Neuronal stem cell (in vitro differentiated cells): ENCODE results near the gene FTSJ3.

Experiments used
- DNase-seq: peaks from one replicate; pipeline ENCODE4 v3.0.0-alpha.2; 2013; ENCODE audit warnings: low spot score
- H2AFZ ChIP-seq: one replicate; pipeline ENCODE4 v1.6.1; 2013; ENCODE audit warnings: mild to moderate bottlenecking, low read length, inconsistent platforms
- H2AK5ac ChIP-seq: 2 replicates; pipeline ENCODE4 v1.6.1; 2013; ENCODE audit warnings: low read depth, mild to moderate bottlenecking, inconsistent platforms, low read length, moderate library complexity, mixed read lengths
- H2BK120ac ChIP-seq: 2 replicates; pipeline ENCODE4 v1.6.1; 2013; ENCODE audit warnings: low read depth, mild to moderate bottlenecking, inconsistent platforms, low read length, moderate library complexity, mixed read lengths
- H2BK12ac ChIP-seq: one replicate; pipeline ENCODE4 v1.6.1; 2013; ENCODE audit warnings: low read length, inconsistent platforms
- H2BK15ac ChIP-seq: 2 replicates; pipeline ENCODE4 v1.6.1; 2013; ENCODE audit warnings: mild to moderate bottlenecking, low read length, inconsistent platforms, mixed read lengths
- H2BK5ac ChIP-seq: one replicate; pipeline ENCODE4 v1.6.1; 2013; ENCODE audit warnings: inconsistent platforms, mild to moderate bottlenecking, low read length, moderate library complexity
- H3K14ac ChIP-seq: one replicate; pipeline ENCODE4 v1.6.1; 2013; ENCODE audit warnings: low read length, inconsistent platforms
- H3K18ac ChIP-seq: 2 replicates; pipeline ENCODE4 v1.6.1; 2013; ENCODE audit warnings: low read length, inconsistent platforms
- H3K23ac ChIP-seq: 2 replicates; pipeline ENCODE4 v1.6.1; 2013; ENCODE audit warnings: low read depth, mild to moderate bottlenecking, mixed read lengths, low read length, inconsistent platforms; ENCODE audit not compliant: poor library complexity
- H3K27ac ChIP-seq: replicated peaks from 3 replicates; pipeline ENCODE4 v1.5.1; 2013; ENCODE audit warnings: low read length, inconsistent platforms
- H3K27me3 ChIP-seq, 3 experiments: 2 replicates each; pipeline ENCODE4 v1.6.1; 2013; ENCODE audit warnings: low read length in 3 of 3, mild to moderate bottlenecking in 2 of 3, inconsistent platforms in 1 of 3, low read depth in 1 of 3, mixed read lengths in 1 of 3, moderate library complexity in 1 of 3; ENCODE audit not compliant: control insufficient read depth in 3 of 3, insufficient read depth in 3 of 3
- H3K36me3 ChIP-seq, 2 donors: replicated peaks in 1 of 2; 2 replicates each; pipeline ENCODE4 v1.6.1; 2013; ENCODE audit warnings: low read length in 2 of 2; ENCODE audit not compliant: control insufficient read depth in 2 of 2, insufficient read depth in 2 of 2
- H3K4ac ChIP-seq: 2 replicates; pipeline ENCODE4 v1.6.1; 2013; ENCODE audit warnings: inconsistent platforms, mild to moderate bottlenecking, low read length, moderate library complexity
- H3K4me1 ChIP-seq, 2 donors: 1 replicate in 1 of 2; 2 replicates in 1 of 2; pipeline ENCODE4 v1.6.1; 2013; ENCODE audit warnings: low read length in 2 of 2, low read depth in 1 of 2; ENCODE audit not compliant: control insufficient read depth in 2 of 2, insufficient read depth in 1 of 2
- H3K4me2 ChIP-seq: one replicate; pipeline ENCODE4 v1.6.1; 2013; ENCODE audit warnings: mild to moderate bottlenecking, low read length, inconsistent platforms; ENCODE audit not compliant: insufficient read depth, poor library complexity, severe bottlenecking
- H3K4me3 ChIP-seq, 2 donors: 2 replicates each; pipeline ENCODE4 v1.5.1; 2013; ENCODE audit warnings: low read length in 2 of 2, mild to moderate bottlenecking in 2 of 2, inconsistent platforms in 1 of 2, moderate library complexity in 1 of 2
- H3K79me1 ChIP-seq: one replicate; pipeline ENCODE4 v1.6.1; 2013; ENCODE audit warnings: low read depth, mild to moderate bottlenecking, inconsistent platforms, low read length, moderate library complexity
- H3K9ac ChIP-seq: one replicate; pipeline ENCODE4 v1.6.1; 2013; ENCODE audit warnings: mild to moderate bottlenecking, low read depth, low read length, inconsistent platforms; ENCODE audit not compliant: poor library complexity
- H3K9me3 ChIP-seq, 2 donors: replicated peaks in 1 of 2; 2 replicates each; pipeline versions ENCODE3 to v1.6.1; 2013; ENCODE audit warnings: low read length in 2 of 2, mild to moderate bottlenecking in 2 of 2, inconsistent platforms in 1 of 2, low read depth in 1 of 2, mixed read lengths in 1 of 2, moderate library complexity in 1 of 2; ENCODE audit not compliant: control insufficient read depth in 2 of 2, insufficient read depth in 1 of 2
- H4K8ac ChIP-seq: one replicate; pipeline ENCODE4 v1.6.1; 2013; ENCODE audit warnings: low read depth, mild to moderate bottlenecking, inconsistent platforms, low read length, moderate library complexity
- H4K91ac ChIP-seq: one replicate; pipeline ENCODE4 v1.6.1; 2013; ENCODE audit warnings: low read length, low read depth, mild to moderate bottlenecking, inconsistent platforms; ENCODE audit not compliant: poor library complexity
- WGBS, 2 donors: extraction: QIAGEN DNeasy Blood & Tissue Kit; methylation state at CpG; one replicate each; pipeline ENCODE4 v1.1.7; 2013; ENCODE audit warnings: missing lambda C conversion rate in 2 of 2, mixed read lengths in 1 of 2; ENCODE audit not compliant: insufficient read length in 2 of 2, insufficient replicate concordance in 1 of 2; ENCODE audit errors: extremely low coverage in 2 of 2; 5-methylcytosine and 5-hydroxymethylcytosine counted together

FTSJ3 gene

DNA sequence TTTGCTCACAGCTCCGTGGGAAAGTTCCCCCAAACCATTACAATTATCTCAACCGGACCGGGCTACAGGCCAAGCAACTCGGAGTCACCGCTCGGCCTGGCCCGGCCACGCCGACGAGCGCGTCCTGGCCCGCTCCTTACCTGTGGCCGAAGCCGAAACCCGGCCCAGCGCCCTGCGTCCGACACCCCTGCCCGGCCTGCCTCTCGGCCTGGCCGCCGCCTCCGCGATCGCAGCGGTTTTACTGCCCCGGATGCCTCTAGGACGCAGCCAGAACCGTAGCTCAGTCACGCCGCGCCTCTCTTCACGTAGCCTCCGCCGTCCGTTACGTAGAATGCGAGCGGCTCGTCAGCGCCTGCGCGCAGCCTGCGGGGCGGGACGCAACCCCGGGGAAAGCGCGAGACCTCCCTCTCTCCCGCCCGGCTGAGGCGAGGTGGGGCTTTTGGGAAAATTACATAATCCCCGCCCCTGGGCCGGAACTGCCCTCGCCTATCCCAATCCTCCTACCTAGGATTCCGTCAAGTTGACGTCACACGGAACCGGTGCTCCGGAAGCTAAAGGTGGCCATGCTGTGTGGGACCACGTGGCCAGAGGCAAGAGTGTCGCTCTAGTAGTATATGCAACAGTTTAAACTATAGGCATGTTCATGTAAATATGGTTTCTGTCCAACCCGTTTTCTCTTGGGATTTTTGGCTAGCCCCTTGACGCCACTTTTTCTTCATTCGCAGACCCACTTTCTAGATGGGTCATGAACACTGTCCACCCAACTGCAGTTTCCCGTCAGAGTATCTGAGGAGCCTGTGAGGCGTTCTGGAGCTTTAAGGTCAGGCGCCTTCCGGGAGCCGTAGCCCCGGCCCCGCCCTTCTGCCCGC lies 54.0 kb downstream of the FTSJ3 start, which contains the start of gene CCDC47:
CCDC47 (minus strand) TSS at position 326 of the 869 bp plus-strand sequence. CDS start 7,422 bp downstream, outside the sequence.
- Histone ChIP-seq H3K79me1 (peaks cover 5% of the 10 kb centered on the region), H3K9me3 (no peaks in the 10 kb centered on the region), H3K23ac (peak within 1 kb of the TSS; percentile 92), H3K4ac (no peak within 1 kb of the TSS), H2BK12ac (no peak within 1 kb of the TSS), H2AK5ac (peak within 1 kb of the TSS; percentile 21), H2BK120ac (no peak within 1 kb of the TSS), H3K36me3 (peaks cover 6 to 43% of the 10 kb centered on the region in 2 donors), H2BK5ac (peak within 1 kb of the TSS; percentile 73), H3K4me3 (peak within 1 kb of the TSS; percentile 84 to 99), H3K4me1 (peaks cover 3 to 6% of the 10 kb centered on the region in 2 donors), H3K14ac (peak within 1 kb of the TSS; percentile 86), H3K27ac (peak within 1 kb of the TSS; percentile 94), H3K9ac (peak within 1 kb of the TSS; percentile 93), H2BK15ac (peak within 1 kb of the TSS; percentile 62), H4K91ac (peak within 1 kb of the TSS; percentile 65), H3K27me3 (no peaks in the 10 kb centered on the region), H2AFZ (peak within 1 kb of the TSS; percentile 85), H3K18ac (peak within 1 kb of the TSS; percentile 99), H4K8ac (no peak within 1 kb of the TSS), H3K4me2 (peak within 1 kb of the TSS; percentile 75)
- peak; percentile 99 for DNase-seq
- no CpG with 5 or more reads among the region's 74 CpGs for WGBS, 2 donors

DNA sequence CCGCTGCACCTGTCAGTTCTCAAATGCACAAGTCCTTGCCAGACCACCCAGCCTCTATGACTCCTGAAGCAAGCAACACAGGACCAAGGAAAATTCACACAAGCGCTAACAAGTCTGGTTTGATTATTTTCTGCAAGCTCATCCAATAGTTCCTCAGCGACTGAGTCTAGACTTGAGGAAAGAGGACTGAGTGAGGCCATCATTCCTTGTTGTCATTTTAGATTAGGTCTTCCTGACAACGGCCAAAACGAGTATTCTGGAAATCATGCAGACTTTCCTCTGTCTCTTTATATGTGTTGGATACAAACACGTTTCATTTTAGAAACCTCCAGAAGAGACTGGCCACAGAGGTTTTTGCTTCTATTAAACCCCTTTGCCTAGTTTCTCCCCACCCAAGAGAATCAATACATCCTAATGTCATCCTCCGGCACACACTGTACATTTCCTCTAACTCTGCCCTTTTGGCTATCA lies 54.6 kb downstream of the FTSJ3 start:
- H3K4ac ChIP-seq: no peak overlapping the region
- H2BK15ac ChIP-seq: no peak overlapping the region
- H2AFZ ChIP-seq: peak overlapping the region; percentile 85
- H2BK120ac ChIP-seq: no peak overlapping the region
- H3K14ac ChIP-seq: no peak overlapping the region
- no peak overlapping the region for H2BK5ac ChIP-seq
- H3K27me3 ChIP-seq: no peaks in the 10 kb centered on the region
- no peak overlapping the region for H3K23ac ChIP-seq
- no peak overlapping the region for H4K91ac ChIP-seq
- peaks cover 4 to 43% of the 10 kb centered on the region in 2 donors for H3K36me3 ChIP-seq
- H4K8ac ChIP-seq: no peak overlapping the region
- peak overlapping the region; percentile 69 for H3K4me2 ChIP-seq
- WGBS, 2 donors: no CpG with 5 or more reads among the region's 7 CpGs
- H3K4me1 ChIP-seq: peaks cover 3 to 6% of the 10 kb centered on the region in 2 donors
- no peaks in the 10 kb centered on the region for H3K9me3 ChIP-seq
- H3K79me1 ChIP-seq: peaks cover 5% of the 10 kb centered on the region
- H3K18ac ChIP-seq: no peak overlapping the region
- H2BK12ac ChIP-seq: no peak overlapping the region
- no peak overlapping the region for H2AK5ac ChIP-seq
- H3K27ac ChIP-seq: peak overlapping the region; percentile 83
- peak overlapping the region; percentile 84 to 98 for H3K4me3 ChIP-seq
- H3K9ac ChIP-seq: peak overlapping the region; percentile 93
- DNase-seq: no peak
